Cardiac muscle cell (in vitro differentiated cells and primary cell): ENCODE data around the gene UBL7. TPM values are rescaled to one million over a fixed set of nuclear protein-coding genes. Genes with fewer than 3 reads are reported as not detected.

ENCODE experiments used
- DNase-seq, 2 donors: peaks; one replicate each; pipeline versions ENCODE4 v3.0.0 to v3.0.0-alpha.2; 2010 to 2017; ENCODE audit warnings: low read depth in 1 of 2, low spot score in 1 of 2
- H3K27ac ChIP-seq: fragments of 200-600 bp; sonication (generic); 2 replicates; pipeline ENCODE4 v1.5.1; 2016
- H3K27me3 ChIP-seq: fragments of 200-600 bp; sonication (generic); 2 replicates; pipeline ENCODE4 v1.6.0; 2016; ENCODE audit warnings: control low read depth
- H3K36me3 ChIP-seq: fragments of 200-600 bp; sonication (generic); 2 replicates; pipeline ENCODE4 v1.5.1; 2016; ENCODE audit warnings: control low read depth
- H3K4me1 ChIP-seq: fragments of 200-600 bp; sonication (generic); 2 replicates; pipeline ENCODE4 v1.8.1; 2017; ENCODE audit warnings: low read depth, mild to moderate bottlenecking, mixed run types
- H3K4me3 ChIP-seq: fragments of 200-600 bp; sonication (generic); 2 replicates; pipeline ENCODE4 v1.5.1; 2016; ENCODE audit warnings: mild to moderate bottlenecking
- H3K9me3 ChIP-seq: fragments of 200-600 bp; sonication (generic); 2 replicates; pipeline ENCODE4 v1.5.1; 2017; ENCODE audit warnings: low read depth, mild to moderate bottlenecking, control low read depth
- polyA plus RNA-seq: library from polyadenylated mRNA; unstranded; fragments of >200 nt; fragmentation: Nextera tagmentation; extraction: Ambion mirVana; gene quantifications from 2 replicates; pipeline ENCODE4 v1.2.1, GENCODE V29; 2016
- total RNA-seq: library from RNA; depleted of rRNA; stranded (reverse); fragments of >200 nt; gene quantifications from 2 replicates; pipeline ENCODE4 v1.2.3, GENCODE V29; 2016
- TF ChIP-seq, protein P1 (sequence below): IDR thresholded peaks from 2 replicates; pipeline ENCODE4 v1.5.1; 2012; ENCODE audit warnings: low read depth, mild to moderate bottlenecking, low read length

The UBL7 gene
- total and polyA plus RNA-seq, 2 experiments from 2014 or later: 74.3 to 135 TPM

DNA sequence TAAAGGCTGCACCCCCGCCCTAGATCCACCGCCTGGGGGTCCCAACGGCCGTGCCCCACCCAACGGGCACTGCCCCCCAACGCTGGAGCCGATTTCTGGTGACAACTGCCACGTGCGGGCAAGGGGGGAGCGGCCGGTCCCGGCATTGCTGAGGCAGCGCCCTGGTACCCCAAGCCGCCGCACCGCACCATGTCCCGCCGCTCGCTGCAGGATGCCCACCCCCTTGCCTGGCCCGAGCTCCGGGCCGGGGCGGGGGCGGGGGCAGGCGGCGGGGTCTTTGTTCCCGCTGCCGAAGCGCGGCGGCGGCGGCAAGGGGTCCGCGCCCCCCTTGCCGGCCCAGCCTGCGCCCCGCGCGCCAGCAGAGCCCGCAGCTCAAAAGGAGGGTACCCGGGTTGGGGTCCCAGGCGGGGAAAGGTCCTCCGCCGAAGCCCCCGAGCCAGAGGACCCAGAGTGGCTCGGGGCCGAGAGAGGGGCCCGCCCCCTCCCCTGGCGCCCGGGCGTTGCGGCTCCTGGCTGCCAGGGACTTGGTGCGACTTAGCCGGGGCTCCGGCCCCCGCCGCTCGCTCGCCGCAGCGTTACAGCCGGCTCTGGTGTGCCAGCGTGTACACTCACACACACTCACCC is 27.9 kb downstream of the UBL7 start:
- no peaks in the 10 kb centered on the region for H3K9me3 ChIP-seq
- TF ChIP-seq, protein P1, sequence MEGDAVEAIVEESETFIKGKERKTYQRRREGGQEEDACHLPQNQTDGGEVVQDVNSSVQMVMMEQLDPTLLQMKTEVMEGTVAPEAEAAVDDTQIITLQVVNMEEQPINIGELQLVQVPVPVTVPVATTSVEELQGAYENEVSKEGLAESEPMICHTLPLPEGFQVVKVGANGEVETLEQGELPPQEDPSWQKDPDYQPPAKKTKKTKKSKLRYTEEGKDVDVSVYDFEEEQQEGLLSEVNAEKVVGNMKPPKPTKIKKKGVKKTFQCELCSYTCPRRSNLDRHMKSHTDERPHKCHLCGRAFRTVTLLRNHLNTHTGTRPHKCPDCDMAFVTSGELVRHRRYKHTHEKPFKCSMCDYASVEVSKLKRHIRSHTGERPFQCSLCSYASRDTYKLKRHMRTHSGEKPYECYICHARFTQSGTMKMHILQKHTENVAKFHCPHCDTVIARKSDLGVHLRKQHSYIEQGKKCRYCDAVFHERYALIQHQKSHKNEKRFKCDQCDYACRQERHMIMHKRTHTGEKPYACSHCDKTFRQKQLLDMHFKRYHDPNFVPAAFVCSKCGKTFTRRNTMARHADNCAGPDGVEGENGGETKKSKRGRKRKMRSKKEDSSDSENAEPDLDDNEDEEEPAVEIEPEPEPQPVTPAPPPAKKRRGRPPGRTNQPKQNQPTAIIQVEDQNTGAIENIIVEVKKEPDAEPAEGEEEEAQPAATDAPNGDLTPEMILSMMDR: no peak
- H3K4me1 ChIP-seq: peaks cover 21% of the 10 kb centered on the region
- no peak for DNase-seq
- H3K36me3 ChIP-seq: no peaks in the 10 kb centered on the region
- H3K27me3 ChIP-seq: no peaks in the 10 kb centered on the region
- peak overlapping the region; percentile 78 for H3K4me3 ChIP-seq
- no peak overlapping the region for H3K27ac ChIP-seq

DNA sequence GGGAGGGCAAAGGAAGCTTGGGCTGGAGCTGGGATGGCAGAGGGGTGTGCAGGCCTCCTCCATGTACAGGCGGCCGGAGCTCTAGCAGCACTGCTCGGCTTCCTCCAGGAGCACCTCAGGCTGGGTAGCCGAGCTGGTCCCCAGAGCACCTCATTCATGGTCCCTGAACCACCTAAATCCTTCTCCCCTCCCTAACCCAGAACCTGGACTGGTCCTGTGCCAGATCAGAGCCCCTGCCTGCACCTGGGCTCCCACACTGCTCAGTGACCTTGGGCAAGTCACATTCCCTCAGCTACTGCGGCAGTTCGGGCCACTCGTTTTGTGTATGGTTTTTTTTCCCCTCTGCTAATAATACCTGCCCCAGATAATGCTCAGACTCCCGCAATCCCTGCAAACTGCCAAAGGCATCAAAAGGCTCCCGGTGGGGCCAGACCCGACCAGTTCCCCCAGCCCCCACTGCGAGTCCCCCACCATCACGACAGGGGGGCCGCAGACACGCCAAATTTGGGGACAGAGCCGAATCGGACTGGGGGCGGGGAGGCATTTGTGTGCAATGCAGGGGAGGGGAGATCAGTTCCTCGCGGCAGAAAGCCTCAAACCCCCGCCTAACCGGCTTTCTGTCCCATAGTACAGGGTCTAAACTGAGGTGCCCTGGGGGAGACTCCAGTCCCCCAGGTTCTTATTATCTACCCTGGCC is 28.5 kb downstream of the UBL7 start:
- TF ChIP-seq, protein P1: no peak
- Histone ChIP-seq H3K4me3 (peak overlapping the region; percentile 78), H3K27me3 (no peaks in the 10 kb centered on the region), H3K9me3 (no peaks in the 10 kb centered on the region), H3K36me3 (no peaks in the 10 kb centered on the region), H3K27ac (no peak overlapping the region), H3K4me1 (peaks cover 21% of the 10 kb centered on the region)
- DNase-seq: no peak

DNA sequence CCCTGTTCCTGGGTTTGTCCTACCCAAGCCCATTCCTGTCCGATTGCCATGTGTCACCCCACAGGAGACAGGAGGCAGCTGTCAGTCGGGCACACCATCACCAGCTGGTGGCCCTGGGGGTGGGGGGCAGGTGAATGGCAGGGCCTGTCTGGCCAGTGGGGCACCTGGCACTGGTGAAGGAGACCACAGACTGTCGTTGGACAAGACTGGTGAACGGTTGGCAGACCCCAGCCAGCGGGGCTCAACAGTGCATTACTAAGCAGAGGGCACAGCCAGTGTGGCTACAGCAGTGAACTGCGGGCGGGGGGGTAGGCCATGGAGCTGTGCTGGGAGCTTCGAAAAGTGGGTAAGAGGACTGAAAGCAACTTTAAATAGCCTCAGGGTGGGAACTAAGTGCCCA is 29.3 kb downstream of the UBL7 start:
- H3K36me3 ChIP-seq: no peaks in the 10 kb centered on the region
- no peak overlapping the region for H3K4me3 ChIP-seq
- TF ChIP-seq, protein P1: no peak
- peaks cover 21% of the 10 kb centered on the region for H3K4me1 ChIP-seq
- DNase-seq: no peak
- H3K9me3 ChIP-seq: no peaks in the 10 kb centered on the region
- H3K27ac ChIP-seq: no peak overlapping the region
- no peaks in the 10 kb centered on the region for H3K27me3 ChIP-seq

DNA sequence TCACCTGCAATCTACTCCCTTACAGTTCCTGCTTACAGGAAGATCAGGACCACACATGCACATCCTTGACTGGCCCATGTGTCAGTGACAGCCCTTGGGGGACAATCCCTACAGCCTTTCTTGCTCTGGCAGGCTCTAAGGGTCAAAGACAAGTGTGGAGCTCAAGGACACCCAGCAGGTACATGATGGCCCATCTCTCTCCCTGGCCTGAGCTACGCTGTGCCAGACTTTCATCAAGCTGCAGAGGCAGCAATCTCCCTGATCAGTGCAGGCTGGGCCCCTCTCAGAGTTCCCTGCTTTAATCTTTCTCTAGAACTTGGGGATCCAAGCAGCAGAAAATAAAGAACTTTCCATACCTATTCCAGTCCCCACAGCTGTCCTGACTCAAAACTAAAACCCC is 29.8 kb downstream of the UBL7 start:
- Histone ChIP-seq H3K9me3 (no peaks in the 10 kb centered on the region), H3K4me3 (no peak overlapping the region), H3K27me3 (no peaks in the 10 kb centered on the region), H3K4me1 (peaks cover 21% of the 10 kb centered on the region), H3K27ac (no peak overlapping the region), H3K36me3 (no peaks in the 10 kb centered on the region)
- no peak for DNase-seq
- TF ChIP-seq, protein P1: no peak

DNA sequence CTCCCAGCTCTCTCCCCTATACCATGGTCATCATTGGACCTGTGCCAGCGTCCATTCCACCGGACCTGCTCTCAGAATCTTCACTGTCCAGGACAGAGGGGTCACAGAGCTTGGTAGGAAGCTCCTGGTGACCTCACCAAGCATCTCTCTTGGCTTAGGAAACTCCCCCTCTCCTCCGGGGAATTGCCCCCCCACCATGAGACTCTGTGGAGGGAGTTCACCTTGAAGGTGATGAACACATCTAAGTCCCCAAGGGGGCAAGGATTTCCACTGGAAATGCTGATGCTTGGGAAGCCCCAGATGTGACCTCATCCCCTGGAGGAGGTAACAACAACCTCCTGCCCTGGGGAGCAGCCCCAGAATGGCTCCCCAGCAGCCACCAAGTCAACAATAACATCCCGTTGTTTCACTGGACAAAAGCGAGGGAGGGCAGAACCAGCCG is 30.4 kb downstream of the UBL7 start:
- DNase-seq: no peak
- H3K36me3 ChIP-seq: no peaks in the 10 kb centered on the region
- TF ChIP-seq, protein P1: no peak
- no peaks in the 10 kb centered on the region for H3K27me3 ChIP-seq
- H3K4me1 ChIP-seq: peaks cover 21% of the 10 kb centered on the region
- H3K9me3 ChIP-seq: no peaks in the 10 kb centered on the region
- H3K4me3 ChIP-seq: no peak overlapping the region
- H3K27ac ChIP-seq: no peak overlapping the region
